ENCODE measurements around the gene RAP1GAP.

DNA sequence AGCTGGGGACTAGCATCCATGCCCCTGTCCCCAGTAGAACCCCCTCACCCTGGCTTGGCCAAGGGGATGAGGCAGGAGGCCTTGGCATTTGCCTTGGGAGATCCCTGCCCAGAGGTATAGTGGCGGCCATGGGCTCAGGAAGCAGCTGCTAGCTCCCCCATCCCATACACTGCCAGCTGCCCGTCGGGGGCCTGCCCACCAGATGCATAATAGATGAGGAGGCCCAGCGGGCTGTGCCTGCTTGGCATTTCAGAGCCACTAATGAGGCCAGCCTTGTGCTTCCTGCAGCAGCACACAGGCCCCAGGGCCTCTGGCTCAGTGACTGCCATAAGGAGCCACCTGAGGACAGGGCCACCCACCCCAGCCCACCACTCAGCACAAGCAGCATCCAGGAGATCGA lies 23.6 kb downstream of the RAP1GAP start:
- TF ChIP-seq POLR2AphosphoS5 (IDR thresholded peaks at IDR 0.05) (no peak), POLR2A (IDR thresholded peaks at IDR 0.05; ENCODE audit: low read depth) (no peak), EP300 (IDR thresholded peaks at IDR 0.05) (no peak)
- TF ChIP-seq, protein P1, sequence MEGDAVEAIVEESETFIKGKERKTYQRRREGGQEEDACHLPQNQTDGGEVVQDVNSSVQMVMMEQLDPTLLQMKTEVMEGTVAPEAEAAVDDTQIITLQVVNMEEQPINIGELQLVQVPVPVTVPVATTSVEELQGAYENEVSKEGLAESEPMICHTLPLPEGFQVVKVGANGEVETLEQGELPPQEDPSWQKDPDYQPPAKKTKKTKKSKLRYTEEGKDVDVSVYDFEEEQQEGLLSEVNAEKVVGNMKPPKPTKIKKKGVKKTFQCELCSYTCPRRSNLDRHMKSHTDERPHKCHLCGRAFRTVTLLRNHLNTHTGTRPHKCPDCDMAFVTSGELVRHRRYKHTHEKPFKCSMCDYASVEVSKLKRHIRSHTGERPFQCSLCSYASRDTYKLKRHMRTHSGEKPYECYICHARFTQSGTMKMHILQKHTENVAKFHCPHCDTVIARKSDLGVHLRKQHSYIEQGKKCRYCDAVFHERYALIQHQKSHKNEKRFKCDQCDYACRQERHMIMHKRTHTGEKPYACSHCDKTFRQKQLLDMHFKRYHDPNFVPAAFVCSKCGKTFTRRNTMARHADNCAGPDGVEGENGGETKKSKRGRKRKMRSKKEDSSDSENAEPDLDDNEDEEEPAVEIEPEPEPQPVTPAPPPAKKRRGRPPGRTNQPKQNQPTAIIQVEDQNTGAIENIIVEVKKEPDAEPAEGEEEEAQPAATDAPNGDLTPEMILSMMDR (IDR thresholded peaks at IDR 0.05), result no peak

Data from esophagus muscularis mucosa (tissue), 4 donors.